Mucosa of rectum (tissue), 2 donors: ENCODE data around the gene PTCD2.

Experiments used
- H3K27ac ChIP-seq, 2 donors: one replicate each; pipeline ENCODE4 v1.7.0; 2013; ENCODE audit warnings: inconsistent platforms in 2 of 2, low read depth in 2 of 2, low read length in 2 of 2
- H3K27me3 ChIP-seq, 2 donors: one replicate each; pipeline ENCODE4 v1.7.0; 2013; ENCODE audit warnings: low read length in 2 of 2; ENCODE audit not compliant: control insufficient read depth in 2 of 2, insufficient read depth in 2 of 2
- H3K36me3 ChIP-seq, 2 donors: one replicate each; pipeline ENCODE4 v1.7.0; 2013; ENCODE audit warnings: low read length in 2 of 2; ENCODE audit not compliant: control insufficient read depth in 2 of 2, insufficient read depth in 2 of 2
- H3K4me1 ChIP-seq, 2 donors: one replicate each; pipeline ENCODE4 v1.7.0; 2013; ENCODE audit warnings: low read length in 2 of 2, mild to moderate bottlenecking in 1 of 2; ENCODE audit not compliant: control insufficient read depth in 2 of 2, insufficient read depth in 2 of 2
- H3K4me3 ChIP-seq, 2 donors: one replicate each; pipeline ENCODE4 v1.7.0; 2013; ENCODE audit warnings: low read length in 2 of 2
- H3K9ac ChIP-seq, 2 donors: one replicate each; pipeline ENCODE4 v1.7.0; 2013; ENCODE audit warnings: low read length in 2 of 2, low read depth in 1 of 2, mild to moderate bottlenecking in 1 of 2
- H3K9me3 ChIP-seq, 2 donors: one replicate each; pipeline ENCODE4 v1.7.0; 2013; ENCODE audit warnings: low read length in 2 of 2; ENCODE audit not compliant: control insufficient read depth in 2 of 2
- donor health status: healthy.
- donor health status: Normal muscosa, but diverticular disease.

Gene PTCD2

DNA sequence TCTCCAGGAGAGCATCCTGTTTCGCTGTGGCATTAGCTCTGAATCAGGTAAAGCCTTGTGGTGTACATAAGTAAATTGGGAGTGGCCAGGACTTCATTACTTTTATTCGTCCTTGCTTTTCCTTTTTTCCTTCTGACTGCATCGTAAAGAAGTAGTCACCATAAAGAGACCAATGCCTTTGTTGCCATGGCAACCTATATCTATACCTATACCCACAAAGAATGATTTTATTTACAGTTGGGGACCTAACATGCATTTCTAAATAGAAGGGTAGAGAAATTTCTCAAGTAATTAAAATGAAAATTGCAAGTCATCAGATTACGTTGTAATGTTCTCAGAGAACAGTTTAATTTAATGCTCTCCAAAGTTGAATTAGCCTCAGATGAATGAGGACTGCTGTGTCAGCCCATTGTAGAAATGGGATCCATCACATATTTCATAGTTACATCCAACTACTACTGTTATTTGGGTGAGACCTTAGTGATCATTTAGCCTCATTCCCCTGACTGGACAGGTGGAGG lies 18.6 kb downstream of the PTCD2 start:
- Histone ChIP-seq H3K36me3 (peaks cover 10 to 25% of the 10 kb centered on the region in 2 donors), H3K27me3 (no peaks in the 10 kb centered on the region), H3K4me1 (no peaks in the 10 kb centered on the region), H3K27ac (no peak overlapping the region), H3K9ac (no peak overlapping the region), H3K4me3 (no peak overlapping the region), H3K9me3 (no peaks in the 10 kb centered on the region)

DNA sequence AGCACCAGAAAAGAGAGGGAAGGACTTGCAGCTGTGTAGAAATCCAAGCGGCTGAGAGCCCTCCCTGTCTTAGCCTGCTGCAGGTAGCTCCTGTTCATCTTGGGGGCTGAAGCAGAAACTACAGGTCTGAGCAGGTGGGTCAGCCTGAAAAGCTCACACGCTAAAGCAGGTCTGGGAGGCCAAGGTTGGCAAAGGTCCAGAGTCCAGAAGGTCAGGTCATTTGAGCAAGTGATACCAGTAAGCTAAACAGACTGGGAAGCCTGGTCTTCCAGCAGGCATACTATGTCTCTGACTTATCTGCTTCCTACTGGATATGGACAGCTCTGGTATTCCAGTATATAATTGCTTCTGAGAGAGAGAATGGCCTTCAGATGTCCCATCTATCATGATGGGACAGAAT lies 26.2 kb downstream of the PTCD2 start:
- H3K4me3 ChIP-seq, result no peak overlapping the region
- no peak overlapping the region for H3K9ac ChIP-seq
- no peaks in the 10 kb centered on the region for H3K27me3 ChIP-seq
- no peaks in the 10 kb centered on the region for H3K9me3 ChIP-seq
- no peaks in the 10 kb centered on the region for H3K4me1 ChIP-seq
- no peak overlapping the region for H3K27ac ChIP-seq
- H3K36me3 ChIP-seq, result peaks cover 9 to 13% of the 10 kb centered on the region in 2 donors

DNA sequence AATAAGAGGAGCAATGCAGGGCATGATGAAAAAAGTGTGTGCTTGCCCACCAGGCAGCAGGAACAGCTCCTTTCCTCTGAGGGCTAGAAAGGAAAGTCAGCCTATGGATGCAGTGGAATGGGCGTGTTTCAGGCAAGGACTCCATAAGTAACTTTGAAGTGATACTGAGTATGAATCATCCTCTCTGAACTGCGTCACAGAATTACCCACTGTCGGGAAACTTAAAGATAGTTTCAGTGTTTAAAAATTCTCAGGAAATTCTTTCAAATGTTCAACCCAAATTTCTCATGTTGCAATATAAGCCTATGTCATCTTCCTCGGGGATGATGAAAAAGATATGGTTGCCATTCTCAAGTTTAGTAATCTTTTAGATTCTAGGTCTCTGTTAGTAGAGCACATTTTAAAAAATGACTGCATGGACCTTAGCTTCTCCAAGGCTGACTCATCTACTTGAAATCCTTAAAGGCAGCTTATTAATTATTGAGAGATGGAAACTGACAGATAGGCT lies 27.7 kb downstream of the PTCD2 start:
- Histone ChIP-seq H3K27ac (no peak overlapping the region), H3K9me3 (no peaks in the 10 kb centered on the region), H3K9ac (no peak overlapping the region), H3K4me1 (no peaks in the 10 kb centered on the region), H3K27me3 (no peaks in the 10 kb centered on the region), H3K4me3 (no peak overlapping the region), H3K36me3 (peaks cover 7 to 9% of the 10 kb centered on the region in 2 donors)

DNA sequence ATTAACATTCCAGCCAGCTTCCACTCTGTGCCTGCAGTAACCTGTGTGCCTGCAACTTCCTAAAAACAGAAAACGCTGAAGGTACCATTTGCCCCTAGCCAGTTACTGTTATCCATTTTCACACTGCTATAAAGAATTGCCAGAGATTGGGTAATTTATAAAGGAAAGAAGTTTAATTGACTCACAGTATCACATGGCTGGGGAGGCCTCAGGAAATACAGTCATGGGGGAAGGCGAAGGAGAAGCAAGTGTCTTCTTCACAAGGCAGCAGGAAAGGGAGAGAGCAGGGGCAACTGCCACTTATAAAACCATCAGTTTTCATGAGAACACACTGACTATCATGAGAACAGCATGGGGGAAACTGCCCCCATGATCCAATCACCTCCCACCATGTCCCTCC lies 31.2 kb downstream of the PTCD2 start:
- no peak overlapping the region for H3K27ac ChIP-seq
- no peak overlapping the region for H3K9ac ChIP-seq
- H3K4me1 ChIP-seq, result no peaks in the 10 kb centered on the region
- no peaks in the 10 kb centered on the region for H3K27me3 ChIP-seq
- H3K4me3 ChIP-seq, result no peak overlapping the region
- no peaks in the 10 kb centered on the region for H3K9me3 ChIP-seq
- no peaks in the 10 kb centered on the region for H3K36me3 ChIP-seq

DNA sequence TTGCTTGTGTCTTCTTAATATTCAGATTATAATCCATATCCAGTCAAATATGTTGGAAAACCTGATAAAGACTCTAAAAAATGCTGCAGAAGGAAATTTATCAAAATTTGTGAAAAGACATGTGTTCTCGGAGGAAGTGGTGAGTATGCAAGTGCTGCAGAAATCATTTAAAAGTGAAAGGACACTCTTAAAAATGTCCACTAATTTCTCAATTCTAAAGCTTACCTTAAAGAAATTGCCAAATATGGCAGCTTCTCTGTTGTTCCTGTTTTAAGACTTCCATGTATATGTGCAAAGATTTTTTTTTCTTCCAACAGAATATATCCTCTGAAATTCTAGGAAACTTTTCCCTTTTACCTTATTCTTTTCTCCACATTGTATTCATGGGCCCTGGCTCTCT lies 32.4 kb downstream of the PTCD2 start:
- no peak overlapping the region for H3K4me3 ChIP-seq
- H3K36me3 ChIP-seq, result no peaks in the 10 kb centered on the region
- H3K27ac ChIP-seq, result no peak overlapping the region
- H3K9me3 ChIP-seq, result no peaks in the 10 kb centered on the region
- H3K9ac ChIP-seq, result no peak overlapping the region
- no peaks in the 10 kb centered on the region for H3K27me3 ChIP-seq
- H3K4me1 ChIP-seq, result no peaks in the 10 kb centered on the region

DNA sequence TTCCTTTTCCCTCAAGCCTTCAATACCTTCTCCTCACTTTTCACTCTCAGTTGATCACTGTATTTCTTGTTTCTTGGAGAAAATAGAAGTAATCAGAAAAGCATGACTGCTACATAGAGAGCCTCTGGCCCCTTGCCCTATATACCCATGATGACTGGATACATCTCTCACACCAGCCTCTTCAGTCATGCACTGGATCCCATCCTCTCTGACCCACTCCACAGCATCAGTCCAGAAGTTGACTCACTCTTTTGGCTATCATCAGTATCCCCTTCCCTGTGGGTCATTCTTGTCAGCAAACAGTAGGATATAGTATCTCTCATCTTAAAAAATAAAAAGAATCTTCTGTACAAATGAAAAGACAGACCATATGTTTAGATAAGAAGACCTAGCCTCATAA lies 32.9 kb downstream of the PTCD2 start:
- Histone ChIP-seq H3K36me3 (peaks cover 0 to 2% of the 10 kb centered on the region in 2 donors), H3K27me3 (no peaks in the 10 kb centered on the region), H3K4me1 (no peaks in the 10 kb centered on the region), H3K27ac (no peak overlapping the region), H3K9me3 (no peaks in the 10 kb centered on the region), H3K4me3 (no peak overlapping the region), H3K9ac (no peak overlapping the region)

DNA sequence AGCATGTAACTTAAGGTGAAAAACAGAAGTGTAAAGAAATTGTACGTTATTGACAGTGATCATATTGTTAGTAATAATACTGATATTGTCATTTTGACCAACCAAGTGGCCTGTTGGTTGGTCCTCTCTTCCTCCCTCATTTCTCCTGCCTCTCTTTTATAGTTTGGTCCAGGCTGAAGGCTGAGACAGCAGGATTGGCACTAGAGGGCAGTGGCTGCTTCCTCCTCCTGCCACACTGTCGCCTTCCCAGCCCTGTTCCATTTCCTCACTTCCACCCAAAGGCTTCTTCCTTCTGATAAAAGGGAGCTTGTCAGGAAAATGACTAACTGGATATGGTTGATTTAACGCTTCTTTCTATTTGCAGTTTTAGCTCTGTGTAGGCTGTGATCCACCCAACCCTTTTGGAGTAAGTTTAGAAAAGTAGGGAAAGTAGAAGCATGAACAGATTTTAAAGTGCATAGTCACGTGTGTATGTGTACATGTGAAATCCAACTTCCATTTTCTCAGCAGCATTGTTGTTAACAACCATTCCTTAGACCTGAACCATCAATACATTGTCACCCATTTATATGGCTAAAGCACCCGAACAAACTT lies 35.6 kb downstream of the PTCD2 start:
- no peak overlapping the region for H3K27ac ChIP-seq
- no peaks in the 10 kb centered on the region for H3K4me1 ChIP-seq
- H3K4me3 ChIP-seq, result no peak overlapping the region
- no peaks in the 10 kb centered on the region for H3K9me3 ChIP-seq
- H3K9ac ChIP-seq, result no peak overlapping the region
- no peaks in the 10 kb centered on the region for H3K27me3 ChIP-seq
- H3K36me3 ChIP-seq, result peaks cover 4 to 7% of the 10 kb centered on the region in 2 donors

DNA sequence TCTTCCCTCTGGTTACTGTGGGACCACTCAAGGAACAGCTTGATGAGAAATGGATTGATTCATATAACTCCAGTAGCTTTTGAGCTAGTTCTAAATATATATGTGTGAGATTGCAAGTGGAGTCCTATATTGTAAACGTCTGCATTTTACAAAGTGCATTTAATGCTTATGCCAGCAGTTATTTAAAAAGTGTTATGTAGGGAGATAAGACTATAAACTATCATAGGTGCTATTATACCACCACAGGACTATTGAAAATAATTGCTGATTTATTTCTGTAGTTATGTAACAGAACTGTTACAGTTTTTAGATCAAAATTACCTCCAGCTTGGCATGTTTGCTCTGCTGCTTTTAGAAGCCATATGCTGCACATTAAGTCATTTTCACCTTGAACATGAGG lies 36.2 kb downstream of the PTCD2 start:
- no peak overlapping the region for H3K4me3 ChIP-seq
- H3K4me1 ChIP-seq, result no peaks in the 10 kb centered on the region
- peaks cover 6 to 7% of the 10 kb centered on the region in 2 donors for H3K36me3 ChIP-seq
- H3K27ac ChIP-seq, result no peak overlapping the region
- H3K27me3 ChIP-seq, result no peaks in the 10 kb centered on the region
- H3K9me3 ChIP-seq, result no peaks in the 10 kb centered on the region
- H3K9ac ChIP-seq, result no peak overlapping the region

DNA sequence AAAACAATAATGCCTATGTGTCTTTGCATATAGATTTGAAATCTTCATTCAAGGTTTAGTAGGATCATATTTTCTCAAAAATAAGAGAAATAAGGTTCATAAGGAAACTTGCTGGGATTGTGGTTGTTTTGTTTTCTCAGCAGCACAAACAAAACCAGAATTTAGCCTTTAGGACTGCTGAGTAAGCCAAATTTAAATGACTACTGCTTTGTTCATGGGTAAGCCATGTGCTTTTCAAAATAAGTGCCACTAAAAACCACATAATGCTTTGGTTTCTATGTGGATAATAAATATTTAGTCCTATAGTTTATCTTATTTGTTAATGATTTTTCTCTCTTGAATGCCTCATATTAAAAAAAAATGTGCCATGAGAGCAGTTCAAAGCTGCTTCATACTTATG lies 38.8 kb downstream of the PTCD2 start:
- Histone ChIP-seq H3K4me3 (no peak overlapping the region), H3K9me3 (no peaks in the 10 kb centered on the region), H3K27me3 (no peaks in the 10 kb centered on the region), H3K27ac (no peak overlapping the region), H3K4me1 (no peaks in the 10 kb centered on the region), H3K36me3 (peaks cover 6 to 9% of the 10 kb centered on the region in 2 donors), H3K9ac (no peak overlapping the region)

DNA sequence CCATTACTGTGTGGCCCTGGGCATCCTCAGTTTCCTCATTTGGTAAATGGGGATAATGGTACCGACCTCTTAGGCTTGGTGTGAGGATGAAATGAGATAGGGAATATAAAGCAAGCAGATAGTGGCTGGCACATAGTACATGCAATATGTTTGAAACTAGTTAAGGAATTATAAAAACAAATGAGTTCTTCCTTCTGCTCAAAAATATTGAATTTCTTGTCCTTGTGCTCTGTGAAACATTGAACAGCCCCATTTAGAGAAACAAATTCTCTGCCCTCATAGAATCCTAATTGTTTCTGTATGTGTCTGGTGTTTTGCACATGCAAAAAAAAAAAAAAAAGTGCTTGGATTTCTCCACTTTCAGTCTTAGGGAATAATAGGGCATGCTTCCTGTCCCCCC lies 39.7 kb downstream of the PTCD2 start:
- Histone ChIP-seq H3K27me3 (no peaks in the 10 kb centered on the region), H3K27ac (no peak overlapping the region), H3K4me1 (no peaks in the 10 kb centered on the region), H3K36me3 (peaks cover 6 to 9% of the 10 kb centered on the region in 2 donors), H3K9ac (no peak overlapping the region), H3K9me3 (no peaks in the 10 kb centered on the region), H3K4me3 (no peak overlapping the region)
